ENCODE results near the gene BBS1. TPM values are rescaled to one million over a fixed set of nuclear protein-coding genes. Genes with fewer than 3 reads are reported as not detected.

The BBS1 gene
- total RNA-seq, 1 donor from 2014 or later: 8.2 TPM

GRCh38 chr11:66470015-66470414 is 40.4 kb upstream of the BBS1 start:
- TF ChIP-seq CTCF (IDR thresholded peaks at IDR 0.05; ENCODE audit: insufficient read depth, low read length, severe bottlenecking): no peak
- Histone ChIP-seq H3K4me3 (ENCODE audit: low read depth, low read length) (no peak overlapping the region), H3K36me3 (ENCODE audit: control insufficient read depth, insufficient read depth, low read length) (peaks cover 8% of the 10 kb centered on the region), H3K27me3 (ENCODE audit: control insufficient read depth, insufficient read depth, low read length) (no peaks in the 10 kb centered on the region)
- FAIRE-seq: no peak
- no peak for DNase-seq (ENCODE audit: low read depth)

GRCh38 chr11:66471142-66471541 is 39.3 kb upstream of the BBS1 start:
- Histone ChIP-seq H3K4me3 (ENCODE audit: low read depth, low read length) (no peak overlapping the region), H3K27me3 (ENCODE audit: control insufficient read depth, insufficient read depth, low read length) (no peaks in the 10 kb centered on the region), H3K36me3 (ENCODE audit: control insufficient read depth, insufficient read depth, low read length) (peaks cover 12% of the 10 kb centered on the region)
- FAIRE-seq (no peak), DNase-seq (ENCODE audit: low read depth) (no peak)
- no peak for TF ChIP-seq CTCF (IDR thresholded peaks at IDR 0.05; ENCODE audit: insufficient read depth, low read length, severe bottlenecking)

GRCh38 chr11:66472054-66472453 is 38.4 kb upstream of the BBS1 start:
- peaks cover 12% of the 10 kb centered on the region for H3K36me3 ChIP-seq (ENCODE audit: control insufficient read depth, insufficient read depth, low read length)
- no peak for TF ChIP-seq CTCF (IDR thresholded peaks at IDR 0.05; ENCODE audit: insufficient read depth, low read length, severe bottlenecking)
- no peak for FAIRE-seq

GRCh38 chr11:66473167-66473566 is 37.3 kb upstream of the BBS1 start:
- H3K36me3 ChIP-seq (ENCODE audit: control insufficient read depth, insufficient read depth, low read length): peaks cover 12% of the 10 kb centered on the region
- H3K4me3 ChIP-seq (ENCODE audit: low read depth, low read length): no peak overlapping the region
- DNase-seq (ENCODE audit: low read depth) (no peak), FAIRE-seq (no peak)
- no peak for TF ChIP-seq CTCF (IDR thresholded peaks at IDR 0.05; ENCODE audit: insufficient read depth, low read length, severe bottlenecking)
- H3K27me3 ChIP-seq (ENCODE audit: control insufficient read depth, insufficient read depth, low read length): no peaks in the 10 kb centered on the region

More at GRCh38 chr11:66472054-66472453, 38.4 kb upstream of the BBS1 start:
- Histone ChIP-seq H3K27me3 (ENCODE audit: control insufficient read depth, insufficient read depth, low read length) (no peaks in the 10 kb centered on the region), H3K4me3 (ENCODE audit: low read depth, low read length) (no peak overlapping the region)
- no peak for DNase-seq (ENCODE audit: low read depth)

GRCh38 chr11:66473608-66474515 is 36.6 kb upstream of the BBS1 start:
- H3K27me3 ChIP-seq (ENCODE audit: control insufficient read depth, insufficient read depth, low read length): no peaks in the 10 kb centered on the region
- no peak overlapping the region for H3K4me3 ChIP-seq (ENCODE audit: low read depth, low read length)
- no peak for FAIRE-seq
- TF ChIP-seq CTCF (IDR thresholded peaks at IDR 0.05; ENCODE audit: insufficient read depth, low read length, severe bottlenecking): no peak
- peak; percentile 70 for DNase-seq (ENCODE audit: low read depth)
- H3K36me3 ChIP-seq (ENCODE audit: control insufficient read depth, insufficient read depth, low read length): peaks cover 11% of the 10 kb centered on the region

Data from bronchial epithelial cell (primary cell).